Stomach (tissue), 4 donors: ENCODE data around the gene UBR1.

Source experiments
- POLR2A ChIP-seq, 4 donors: fragments of 450-650 bp; IDR thresholded peaks; one replicate each; pipeline ENCODE4 v1.6.1; 2016; ENCODE audit warnings: antibody characterized with exemption in 4 of 4, control low read depth in 2 of 4, mild to moderate bottlenecking in 1 of 4, moderate library complexity in 1 of 4
- TF ChIP-seq, protein P1 (sequence below), 7 experiments: fragments of 450-650 bp in 4 of 7; fragments of 200-600 bp in 3 of 7; sonication (generic) in 3 of 7; IDR thresholded peaks; one replicate each; pipeline ENCODE4 v1.5.1; 2016 to 2019; ENCODE audit warnings: antibody characterized with exemption in 7 of 7, control low read depth in 2 of 7, mild to moderate bottlenecking in 1 of 7

DNA sequence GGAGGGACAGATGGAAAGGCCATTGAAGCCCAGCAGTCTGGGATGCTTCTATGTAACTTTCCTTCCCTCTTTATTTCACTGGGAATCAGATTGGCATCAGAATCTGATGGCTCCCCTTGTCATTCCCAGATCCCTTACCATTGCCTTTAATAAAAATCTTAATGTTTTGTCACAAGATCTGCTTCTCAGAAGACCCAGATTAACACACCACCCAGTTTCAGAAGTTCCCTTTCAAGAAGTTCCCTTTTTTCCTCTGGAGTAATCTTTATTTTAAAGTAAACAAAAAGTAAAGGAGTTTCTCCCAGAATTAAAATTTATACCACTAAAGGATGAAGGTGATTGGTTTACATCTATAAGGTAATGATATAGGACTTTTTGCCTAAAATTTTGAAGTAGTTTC lies 76.4 kb downstream of the UBR1 start:
- TF ChIP-seq POLR2A (IDR thresholded peaks at IDR 0.05): no peak
- TF ChIP-seq, protein P1, sequence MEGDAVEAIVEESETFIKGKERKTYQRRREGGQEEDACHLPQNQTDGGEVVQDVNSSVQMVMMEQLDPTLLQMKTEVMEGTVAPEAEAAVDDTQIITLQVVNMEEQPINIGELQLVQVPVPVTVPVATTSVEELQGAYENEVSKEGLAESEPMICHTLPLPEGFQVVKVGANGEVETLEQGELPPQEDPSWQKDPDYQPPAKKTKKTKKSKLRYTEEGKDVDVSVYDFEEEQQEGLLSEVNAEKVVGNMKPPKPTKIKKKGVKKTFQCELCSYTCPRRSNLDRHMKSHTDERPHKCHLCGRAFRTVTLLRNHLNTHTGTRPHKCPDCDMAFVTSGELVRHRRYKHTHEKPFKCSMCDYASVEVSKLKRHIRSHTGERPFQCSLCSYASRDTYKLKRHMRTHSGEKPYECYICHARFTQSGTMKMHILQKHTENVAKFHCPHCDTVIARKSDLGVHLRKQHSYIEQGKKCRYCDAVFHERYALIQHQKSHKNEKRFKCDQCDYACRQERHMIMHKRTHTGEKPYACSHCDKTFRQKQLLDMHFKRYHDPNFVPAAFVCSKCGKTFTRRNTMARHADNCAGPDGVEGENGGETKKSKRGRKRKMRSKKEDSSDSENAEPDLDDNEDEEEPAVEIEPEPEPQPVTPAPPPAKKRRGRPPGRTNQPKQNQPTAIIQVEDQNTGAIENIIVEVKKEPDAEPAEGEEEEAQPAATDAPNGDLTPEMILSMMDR (IDR thresholded peaks at IDR 0.05): no peak
